ENCODE measurements around the gene FBXL15. TPM values are rescaled to one million over a fixed set of nuclear protein-coding genes. Genes with fewer than 3 reads are reported as not detected.

FBXL15 gene
- total and polyA plus RNA-seq, 4 donors: 9.4 to 40.4 (median 18.6) TPM

DNA sequence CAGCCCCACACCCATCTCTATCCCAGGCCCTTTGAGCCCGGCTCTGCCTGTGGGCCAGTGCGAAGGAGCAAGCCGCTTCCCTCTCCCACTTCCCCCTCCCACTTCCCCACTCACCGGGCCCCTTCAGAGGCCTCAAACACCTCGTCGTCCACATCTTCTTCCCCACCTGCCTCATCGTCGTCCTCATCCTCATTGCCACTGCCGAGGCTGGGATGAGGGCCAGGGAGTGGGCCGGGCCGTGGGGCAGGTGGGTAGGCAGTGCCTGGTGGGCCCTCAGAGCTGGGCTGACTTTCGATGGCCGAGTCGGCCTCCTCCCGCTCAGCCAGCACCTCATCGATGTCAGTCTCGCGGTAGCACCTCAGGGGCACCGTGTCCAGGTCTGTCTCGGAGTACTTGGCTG, 5.9 kb upstream of the FBXL15 start:
- WGBS, 2 donors: 31 to 37% methylated on average over 20 of the region's 20 CpGs
- Histone ChIP-seq H3K4me1 (ENCODE audit: control insufficient read depth in 5 of 5, insufficient read depth in 5 of 5, low read length in 5 of 5) (peaks cover under 1 to 18% (median 14%) of the 10 kb centered on the region in 5 donors), H3K9ac (ENCODE audit: insufficient read depth in 1 of 2, low read length in 2 of 2) (no peak overlapping the region), H3K9me3 (ENCODE audit: control insufficient read depth in 4 of 4, insufficient read depth in 3 of 4, low read length in 3 of 4) (no peaks in the 10 kb centered on the region), H3K27ac (ENCODE audit: low read depth in 1 of 2, low read length in 1 of 2) (no peak overlapping the region), H3K27me3 (ENCODE audit: control insufficient read depth in 3 of 3, insufficient read depth in 3 of 3, low read length in 2 of 3) (peaks cover 5 to 46% (median 10%) of the 10 kb centered on the region in 3 donors), H3K4me3 (no peak overlapping the region), H3K36me3 (ENCODE audit: control insufficient read depth in 4 of 4, insufficient read depth in 4 of 4, low read length in 4 of 4) (no peaks in the 10 kb centered on the region)
- ATAC-seq (ENCODE audit: insufficient read depth, low FRiP score): no peak
- DNase-seq: no peak
- no peak for TF ChIP-seq CTCF (IDR thresholded peaks at IDR 0.05; ENCODE audit: control extremely low read depth, extremely low read depth)

DNA sequence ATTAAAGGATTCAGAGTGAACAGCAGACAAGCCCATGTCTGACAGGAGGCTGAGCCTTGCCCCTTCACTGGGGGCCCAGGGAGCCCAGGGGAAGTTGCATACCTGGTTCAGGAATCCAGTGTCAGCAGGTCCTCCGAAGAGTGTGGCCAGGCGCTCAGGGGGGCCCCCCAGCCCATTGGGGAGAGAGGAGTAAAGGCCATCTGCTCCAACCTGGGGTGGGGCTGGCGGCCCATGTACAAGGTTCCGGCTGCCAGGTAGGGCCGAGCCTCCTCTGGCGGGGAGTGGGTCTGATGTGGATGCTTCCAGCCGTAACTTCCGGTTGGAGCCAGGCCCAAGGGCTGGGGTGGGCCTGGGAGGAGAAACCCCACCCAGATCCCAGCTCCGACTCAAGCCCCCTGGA, 4.4 kb upstream of the FBXL15 start:
- 77 to 86% methylated on average over 9 of the region's 9 CpGs for WGBS, 2 donors
- no peak for DNase-seq
- no peak for ATAC-seq (ENCODE audit: insufficient read depth, low FRiP score)
- Histone ChIP-seq H3K9ac (ENCODE audit: insufficient read depth in 1 of 2, low read length in 2 of 2) (no peak overlapping the region), H3K36me3 (ENCODE audit: control insufficient read depth in 4 of 4, insufficient read depth in 4 of 4, low read length in 4 of 4) (no peaks in the 10 kb centered on the region), H3K4me1 (ENCODE audit: control insufficient read depth in 5 of 5, insufficient read depth in 5 of 5, low read length in 5 of 5) (peaks cover 3 to 16% (median 8%) of the 10 kb centered on the region in 5 donors), H3K9me3 (ENCODE audit: control insufficient read depth in 4 of 4, insufficient read depth in 3 of 4, low read length in 3 of 4) (no peaks in the 10 kb centered on the region), H3K27me3 (ENCODE audit: control insufficient read depth in 3 of 3, insufficient read depth in 3 of 3, low read length in 2 of 3) (peaks cover 5 to 34% (median 10%) of the 10 kb centered on the region in 3 donors), H3K4me3 (no peak overlapping the region), H3K27ac (ENCODE audit: low read depth in 1 of 2, low read length in 1 of 2) (no peak overlapping the region)
- no peak for TF ChIP-seq CTCF (IDR thresholded peaks at IDR 0.05; ENCODE audit: control extremely low read depth, extremely low read depth)

DNA sequence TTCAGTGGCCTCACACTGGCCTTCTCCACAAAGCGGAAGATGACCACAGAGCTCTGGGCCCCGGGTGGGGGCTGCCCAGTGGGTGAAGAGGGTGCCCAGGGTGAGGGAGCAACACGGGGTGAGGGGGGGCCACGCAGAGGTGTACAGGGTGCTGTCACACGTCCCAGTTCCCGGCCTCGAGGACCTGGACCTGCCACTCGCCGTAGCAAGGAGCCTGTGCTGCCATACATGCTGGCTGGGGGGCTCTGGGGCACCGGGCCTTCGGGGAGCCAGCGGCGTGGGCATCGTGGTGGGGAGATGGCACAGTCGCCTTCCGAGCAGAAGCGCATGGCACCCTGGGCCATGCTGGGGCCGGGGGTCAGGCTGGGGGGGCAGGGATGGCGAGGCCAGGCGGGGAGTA, 3.9 kb upstream of the FBXL15 start:
- Histone ChIP-seq H3K9me3 (ENCODE audit: control insufficient read depth in 4 of 4, insufficient read depth in 3 of 4, low read length in 3 of 4) (no peaks in the 10 kb centered on the region), H3K4me3 (no peak overlapping the region), H3K4me1 (ENCODE audit: control insufficient read depth in 5 of 5, insufficient read depth in 5 of 5, low read length in 5 of 5) (peaks cover 0 to 16% (median 8%) of the 10 kb centered on the region in 5 donors), H3K9ac (ENCODE audit: insufficient read depth in 1 of 2, low read length in 2 of 2) (no peak overlapping the region), H3K27me3 (ENCODE audit: control insufficient read depth in 3 of 3, insufficient read depth in 3 of 3, low read length in 2 of 3) (peaks cover 5 to 30% (median 10%) of the 10 kb centered on the region in 3 donors), H3K27ac (ENCODE audit: low read depth in 1 of 2, low read length in 1 of 2) (no peak overlapping the region), H3K36me3 (ENCODE audit: control insufficient read depth in 4 of 4, insufficient read depth in 4 of 4, low read length in 4 of 4) (no peaks in the 10 kb centered on the region)
- ATAC-seq (ENCODE audit: insufficient read depth, low FRiP score) (no peak), DNase-seq (no peak)
- 85 to 91% methylated on average over 20 of the region's 20 CpGs for WGBS, 2 donors
- TF ChIP-seq CTCF (IDR thresholded peaks at IDR 0.05; ENCODE audit: control extremely low read depth, extremely low read depth): no peak
